ENCODE data around the gene CENPP.

CENPP gene

GRCh38 chr9:92550765-92551164, 225.0 kb downstream of the CENPP start:
- H3K27ac ChIP-seq (ENCODE audit: low read length), result no peak overlapping the region
- no peaks in the 10 kb centered on the region for H3K4me1 ChIP-seq (ENCODE audit: low read length)
- H3K4me2 ChIP-seq (ENCODE audit: low read depth, low read length), result no peak overlapping the region
- H4K20me1 ChIP-seq (ENCODE audit: insufficient read depth, low read length), result no peaks in the 10 kb centered on the region
- no peak overlapping the region for H3K4me3 ChIP-seq (ENCODE audit: low read length)
- no peak for DNase-seq
- no peaks in the 10 kb centered on the region for H3K79me2 ChIP-seq (ENCODE audit: low read length)
- no peaks in the 10 kb centered on the region for H3K36me3 ChIP-seq (replicated peaks; ENCODE audit: insufficient read depth, low read length)
- no peak overlapping the region for H3K9ac ChIP-seq (ENCODE audit: low read length)
- H3K9me3 ChIP-seq (replicated peaks; ENCODE audit: insufficient read depth, low read length), result no peaks in the 10 kb centered on the region
- H3K27me3 ChIP-seq (replicated peaks; ENCODE audit: insufficient read depth, low read length), result no peaks in the 10 kb centered on the region
- no peaks in the 10 kb centered on the region for H3K9me2 ChIP-seq (replicated peaks; ENCODE audit: insufficient read depth, low read length)
- H3F3A ChIP-seq (ENCODE audit: insufficient read depth, low read length), result no peaks in the 10 kb centered on the region
- no peak overlapping the region for H2AFZ ChIP-seq (ENCODE audit: low read length)
- TF ChIP-seq CTCF (IDR thresholded peaks at IDR 0.05; ENCODE audit: low read length) (no peak), EZH2phosphoT487 (IDR thresholded peaks at IDR 0.05; ENCODE audit: low read length) (no peak), EZH2 (optimal IDR thresholded peaks at IDR 0.05; ENCODE audit: low read depth, low read length) (no peak)

GRCh38 chr9:92558612-92559374, 233.0 kb downstream of the CENPP start:
- H4K20me1 ChIP-seq (ENCODE audit: insufficient read depth, low read length), result no peaks in the 10 kb centered on the region
- no peak overlapping the region for H3K27ac ChIP-seq (ENCODE audit: low read length)
- H3K9ac ChIP-seq (ENCODE audit: low read length), result no peak overlapping the region

GRCh38 chr9:92561374-92562330, 235.9 kb downstream of the CENPP start:
- H3F3A ChIP-seq (ENCODE audit: insufficient read depth, low read length), result peaks cover 5% of the 10 kb centered on the region; the same call in 1 of the 2 replicates
- no peaks in the 10 kb centered on the region for H3K27me3 ChIP-seq (replicated peaks; ENCODE audit: insufficient read depth, low read length)
- H3K27ac ChIP-seq (ENCODE audit: low read length), result no peak overlapping the region
- no peaks in the 10 kb centered on the region for H3K9me3 ChIP-seq (replicated peaks; ENCODE audit: insufficient read depth, low read length)
- no peak overlapping the region for H3K4me2 ChIP-seq (ENCODE audit: low read depth, low read length)
- no peaks in the 10 kb centered on the region for H3K4me1 ChIP-seq (ENCODE audit: low read length)
- TF ChIP-seq CTCF (IDR thresholded peaks at IDR 0.05; ENCODE audit: low read length) (no peak), EZH2phosphoT487 (IDR thresholded peaks at IDR 0.05; ENCODE audit: low read length) (no peak)
- DNase-seq, result no peak
- no peak overlapping the region for H2AFZ ChIP-seq (ENCODE audit: low read length)
- no peaks in the 10 kb centered on the region for H3K36me3 ChIP-seq (replicated peaks; ENCODE audit: insufficient read depth, low read length)
- H3K79me2 ChIP-seq (ENCODE audit: low read length), result no peaks in the 10 kb centered on the region
- no peak overlapping the region for H3K9ac ChIP-seq (ENCODE audit: low read length)
- no peaks in the 10 kb centered on the region for H3K9me2 ChIP-seq (replicated peaks; ENCODE audit: insufficient read depth, low read length)
- no peaks in the 10 kb centered on the region for H4K20me1 ChIP-seq (ENCODE audit: insufficient read depth, low read length)
- H3K4me3 ChIP-seq (ENCODE audit: low read length), result no peak overlapping the region

More at GRCh38 chr9:92558612-92559374, 233.0 kb downstream of the CENPP start:
- H3K4me2 ChIP-seq (ENCODE audit: low read depth, low read length), result no peak overlapping the region
- no peak for DNase-seq
- no peaks in the 10 kb centered on the region for H3K79me2 ChIP-seq (ENCODE audit: low read length)
- H3K27me3 ChIP-seq (replicated peaks; ENCODE audit: insufficient read depth, low read length), result no peaks in the 10 kb centered on the region
- no peaks in the 10 kb centered on the region for H3K9me3 ChIP-seq (replicated peaks; ENCODE audit: insufficient read depth, low read length)
- H3F3A ChIP-seq (ENCODE audit: insufficient read depth, low read length), result no peaks in the 10 kb centered on the region
- H3K4me1 ChIP-seq (ENCODE audit: low read length), result no peaks in the 10 kb centered on the region
- no peaks in the 10 kb centered on the region for H3K9me2 ChIP-seq (replicated peaks; ENCODE audit: insufficient read depth, low read length)
- no peak overlapping the region for H2AFZ ChIP-seq (ENCODE audit: low read length)
- H3K36me3 ChIP-seq (replicated peaks; ENCODE audit: insufficient read depth, low read length), result no peaks in the 10 kb centered on the region
- TF ChIP-seq CTCF (IDR thresholded peaks at IDR 0.05; ENCODE audit: low read length) (no peak), EZH2 (optimal IDR thresholded peaks at IDR 0.05; ENCODE audit: low read depth, low read length) (no peak), EZH2phosphoT487 (IDR thresholded peaks at IDR 0.05; ENCODE audit: low read length) (no peak)
- no peak overlapping the region for H3K4me3 ChIP-seq (ENCODE audit: low read length)

All from MM.1S (cell line).